Muscle layer of colon (tissue), 2 donors: ENCODE results near the gene SLC12A3.
"Not testable (repeated sequence)": the region's sequence is repeated elsewhere in the genome, so short reads cannot be mapped to it uniquely, and the experiment has no call there.

Experiments
- H3K27ac ChIP-seq: one replicate; pipeline ENCODE4 v1.7.0; 2013; ENCODE audit warnings: low read depth, mild to moderate bottlenecking, low read length, moderate library complexity
- H3K27me3 ChIP-seq, 2 donors: one replicate each; pipeline ENCODE4 v1.7.0; 2013; ENCODE audit warnings: low read length in 2 of 2, mild to moderate bottlenecking in 2 of 2; ENCODE audit not compliant: insufficient read depth in 2 of 2, control insufficient read depth in 1 of 2
- H3K36me3 ChIP-seq: one replicate; pipeline ENCODE4 v1.7.0; 2013; ENCODE audit warnings: mild to moderate bottlenecking, low read length; ENCODE audit not compliant: insufficient read depth
- H3K4me1 ChIP-seq: one replicate; pipeline ENCODE4 v1.7.0; 2013; ENCODE audit warnings: mild to moderate bottlenecking, low read length; ENCODE audit not compliant: insufficient read depth
- H3K4me3 ChIP-seq, 2 donors: one replicate each; pipeline ENCODE4 v1.7.0; 2013; ENCODE audit warnings: low read length in 2 of 2, low read depth in 1 of 2, mild to moderate bottlenecking in 1 of 2, moderate library complexity in 1 of 2
- H3K9ac ChIP-seq: one replicate; pipeline ENCODE4 v1.7.0; 2013; ENCODE audit warnings: low read length
- H3K9me3 ChIP-seq: one replicate; pipeline ENCODE4 v1.7.0; 2013; ENCODE audit warnings: mild to moderate bottlenecking, low read length
- donor health status: abdominal sarcoma.
- donor health status: Adenocarcinoma of cecum.

The SLC12A3 gene

DNA sequence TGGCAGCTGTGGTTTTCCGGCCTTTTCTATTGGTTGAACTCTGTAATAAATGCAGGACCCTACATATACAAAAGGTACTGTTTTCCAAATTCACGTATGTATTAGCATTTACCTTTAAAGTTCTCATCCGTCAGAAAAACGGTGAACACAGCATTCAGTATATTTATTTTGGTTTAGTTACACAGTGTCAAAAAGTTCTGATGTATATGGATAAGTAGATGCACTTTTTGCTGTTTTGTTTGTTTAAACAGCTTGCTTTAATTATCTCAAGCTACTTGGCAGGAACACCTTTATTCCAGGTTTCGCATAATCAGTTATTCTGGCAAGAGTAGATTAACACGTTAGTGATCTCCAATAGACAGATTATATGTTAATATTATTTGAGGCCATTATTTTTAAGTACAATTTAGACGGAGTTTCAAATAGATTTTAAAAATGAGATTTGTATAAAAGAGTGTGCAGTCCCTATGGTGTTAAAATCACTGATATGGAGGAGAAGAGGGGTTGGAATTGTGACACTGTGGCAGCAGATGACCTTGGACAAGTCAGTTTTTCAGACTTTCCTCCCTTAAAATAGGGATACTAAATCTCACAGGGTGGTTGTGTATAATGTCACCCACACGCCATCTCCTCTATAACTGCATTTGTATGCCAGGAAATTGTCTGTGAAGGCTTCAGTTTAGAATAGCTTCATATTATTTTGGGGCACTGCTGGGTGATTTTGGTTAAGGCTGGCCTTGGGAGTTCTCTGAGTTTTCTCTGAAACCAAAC, 69.0 kb downstream of the SLC12A3 start:
- peak overlapping the region; percentile 96 for H3K9ac ChIP-seq
- H3K36me3 ChIP-seq, result peaks cover 45% of the 10 kb centered on the region
- H3K4me3 ChIP-seq, result peak overlapping the region; percentile 98
- H3K4me1 ChIP-seq, result peaks cover 38% of the 10 kb centered on the region
- H3K9me3 ChIP-seq, result no peaks in the 10 kb centered on the region
- no peak overlapping the region for H3K27ac ChIP-seq
- no peaks in the 10 kb centered on the region for H3K27me3 ChIP-seq

GRCh38 chr16:56934599-56935145, 69.7 kb downstream of the SLC12A3 start:
- Histone ChIP-seq H3K4me1 (peaks cover 38% of the 10 kb centered on the region), H3K4me3 (peak overlapping the region in 1 of 2 donors; percentile 98), H3K36me3 (peaks cover 52% of the 10 kb centered on the region)
- H3K9me3 ChIP-seq, H3K9ac ChIP-seq, H3K27ac ChIP-seq, H3K27me3 ChIP-seq: not testable (repeated sequence)

DNA sequence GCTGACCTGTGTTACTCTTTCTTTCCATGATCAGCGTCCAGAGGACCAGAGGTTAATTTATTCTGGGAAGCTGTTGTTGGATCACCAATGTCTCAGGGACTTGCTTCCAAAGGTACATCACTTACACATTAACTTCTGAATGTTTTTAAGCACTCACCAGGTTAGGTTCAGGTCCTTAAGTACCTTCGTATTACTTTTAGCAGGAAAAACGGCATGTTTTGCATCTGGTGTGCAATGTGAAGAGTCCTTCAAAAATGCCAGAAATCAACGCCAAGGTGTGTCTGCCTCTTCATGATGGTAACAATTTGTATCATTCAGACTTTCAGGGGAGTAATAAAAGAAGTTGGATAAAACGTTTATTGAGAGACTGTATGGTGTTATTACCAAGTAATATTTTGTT, 70.2 kb downstream of the SLC12A3 start:
- H3K9ac ChIP-seq, result no peak overlapping the region
- H3K27ac ChIP-seq, result no peak overlapping the region
- no peaks in the 10 kb centered on the region for H3K27me3 ChIP-seq
- H3K36me3 ChIP-seq, result peaks cover 57% of the 10 kb centered on the region
- peaks cover 38% of the 10 kb centered on the region for H3K4me1 ChIP-seq
- H3K9me3 ChIP-seq, result no peaks in the 10 kb centered on the region
- peak overlapping the region in 1 of 2 donors; percentile 25 for H3K4me3 ChIP-seq

GRCh38 chr16:56936491-56936890, 71.5 kb downstream of the SLC12A3 start:
- Histone ChIP-seq H3K27ac (no peak overlapping the region), H3K9ac (no peak overlapping the region)

GRCh38 chr16:56936950-56937349, 71.9 kb downstream of the SLC12A3 start:
- Histone ChIP-seq H3K36me3 (peaks cover 72% of the 10 kb centered on the region), H3K27ac (no peak overlapping the region), H3K27me3 (no peaks in the 10 kb centered on the region), H3K4me3 (no peak overlapping the region), H3K9me3 (no peaks in the 10 kb centered on the region), H3K4me1 (peaks cover 28% of the 10 kb centered on the region), H3K9ac (no peak overlapping the region)

More at GRCh38 chr16:56936491-56936890, 71.5 kb downstream of the SLC12A3 start:
- Histone ChIP-seq H3K4me1 (peaks cover 29% of the 10 kb centered on the region), H3K27me3 (no peaks in the 10 kb centered on the region), H3K4me3 (no peak overlapping the region), H3K36me3 (peaks cover 68% of the 10 kb centered on the region), H3K9me3 (no peaks in the 10 kb centered on the region)

DNA sequence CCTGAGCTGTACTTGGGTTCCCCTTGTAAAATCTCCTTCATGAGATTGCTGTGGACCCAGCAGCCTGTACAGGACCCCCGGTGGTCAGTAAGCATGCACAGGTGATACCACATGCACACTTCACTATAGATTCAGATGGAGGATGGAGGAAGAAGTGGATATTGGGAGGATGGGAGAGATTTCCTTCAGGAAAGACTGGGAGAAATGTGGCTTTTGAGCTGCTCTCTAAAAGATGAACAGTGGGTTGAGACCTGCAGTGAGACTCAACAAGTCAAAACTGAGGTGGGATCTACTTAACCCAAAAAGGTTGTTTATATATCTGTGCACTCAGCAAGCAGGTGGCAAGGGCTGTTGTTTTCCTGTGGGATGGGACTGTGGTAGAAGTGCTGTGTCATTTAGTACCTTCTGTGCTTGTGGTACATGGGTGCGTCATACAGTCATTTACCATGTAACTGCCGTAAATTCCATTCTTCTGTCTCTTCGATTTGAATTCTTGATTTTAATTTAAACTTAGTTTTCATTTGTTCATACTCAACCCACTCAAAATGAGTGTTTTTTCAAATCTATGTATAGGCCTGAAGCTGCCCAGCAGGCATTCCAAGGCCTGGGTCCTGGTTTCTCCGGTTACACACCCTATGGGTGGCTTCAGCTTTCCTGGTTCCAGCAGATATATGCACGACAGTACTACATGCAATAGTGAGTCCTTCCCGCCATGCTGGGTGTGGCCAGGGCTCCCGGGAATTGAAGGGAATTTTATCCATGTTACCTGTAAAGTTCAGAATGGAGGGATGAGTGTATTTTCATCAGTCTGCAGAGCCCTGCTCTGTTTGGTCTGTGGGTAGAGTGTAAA, 73.9 kb downstream of the SLC12A3 start:
- no peak overlapping the region for H3K4me3 ChIP-seq
- peaks cover 91% of the 10 kb centered on the region for H3K36me3 ChIP-seq
- H3K27me3 ChIP-seq, result no peaks in the 10 kb centered on the region
- H3K4me1 ChIP-seq, result peaks cover 22% of the 10 kb centered on the region
- no peak overlapping the region for H3K9ac ChIP-seq
- H3K27ac ChIP-seq, result no peak overlapping the region
- H3K9me3 ChIP-seq, result no peaks in the 10 kb centered on the region

DNA sequence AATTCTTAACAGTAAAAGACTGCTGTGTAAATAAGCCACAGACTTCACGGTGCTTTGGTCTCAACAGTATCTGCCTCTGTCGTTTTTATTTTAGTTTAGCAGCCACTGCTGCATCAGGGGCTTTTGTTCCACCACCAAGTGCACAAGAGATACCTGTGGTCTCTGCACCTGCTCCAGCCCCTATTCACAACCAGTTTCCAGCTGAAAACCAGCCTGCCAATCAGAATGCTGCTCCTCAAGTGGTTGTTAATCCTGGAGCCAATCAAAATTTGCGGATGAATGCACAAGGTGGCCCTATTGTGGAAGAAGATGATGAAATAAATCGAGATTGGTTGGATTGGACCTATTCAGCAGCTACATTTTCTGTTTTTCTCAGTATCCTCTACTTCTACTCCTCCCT, 74.8 kb downstream of the SLC12A3 start:
- H3K27me3 ChIP-seq, result no peaks in the 10 kb centered on the region
- H3K27ac ChIP-seq, result no peak overlapping the region
- H3K4me1 ChIP-seq, result peaks cover 16% of the 10 kb centered on the region
- H3K4me3 ChIP-seq, result no peak overlapping the region
- no peak overlapping the region for H3K9ac ChIP-seq
- peaks cover 96% of the 10 kb centered on the region for H3K36me3 ChIP-seq
- no peaks in the 10 kb centered on the region for H3K9me3 ChIP-seq

DNA sequence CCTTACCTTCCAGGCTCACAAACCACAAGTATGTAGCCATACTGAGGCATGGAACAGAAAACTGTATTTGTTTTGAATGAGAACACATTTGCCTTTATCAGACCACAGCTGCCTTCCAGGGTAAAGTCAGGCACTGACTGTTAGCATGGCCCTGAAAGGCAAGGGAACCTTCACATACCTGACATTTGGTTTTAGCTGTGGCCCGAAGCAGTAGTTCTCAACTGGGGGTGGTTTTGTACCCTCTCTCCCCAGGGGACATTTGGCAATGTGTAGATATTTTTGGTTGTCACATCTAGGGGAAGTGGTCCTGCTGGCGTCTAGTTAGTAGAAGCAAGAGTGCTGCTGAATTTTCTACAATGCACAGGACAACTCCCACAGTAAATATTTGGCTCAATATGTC, 76.1 kb downstream of the SLC12A3 start:
- Histone ChIP-seq H3K27ac (no peak overlapping the region), H3K4me3 (no peak overlapping the region), H3K36me3 (peaks cover 91% of the 10 kb centered on the region), H3K27me3 (no peaks in the 10 kb centered on the region), H3K4me1 (peaks cover 9% of the 10 kb centered on the region), H3K9ac (no peak overlapping the region), H3K9me3 (no peaks in the 10 kb centered on the region)

DNA sequence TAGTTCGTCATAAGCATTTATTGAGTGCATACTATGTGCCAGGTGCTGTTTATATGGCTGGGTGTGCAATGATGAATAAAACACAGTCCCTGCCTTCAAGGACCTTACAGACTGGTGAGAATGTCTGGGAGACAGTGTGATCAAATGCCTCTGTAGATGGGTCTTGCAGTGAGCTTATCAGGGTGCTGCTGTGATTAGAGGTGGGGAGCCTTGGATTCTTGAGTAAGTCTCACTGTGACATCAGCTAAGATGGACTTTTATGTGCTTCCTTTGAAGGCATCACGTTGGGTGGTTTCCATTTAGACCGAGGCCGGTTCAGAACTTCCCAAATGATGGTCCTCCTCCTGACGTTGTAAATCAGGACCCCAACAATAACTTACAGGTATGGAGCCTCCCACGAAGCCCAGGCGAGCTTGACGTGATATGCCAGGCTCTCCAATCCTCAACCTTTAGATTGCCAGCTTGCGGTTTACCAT, 76.9 kb downstream of the SLC12A3 start:
- Histone ChIP-seq H3K4me3 (no peak overlapping the region), H3K27ac (no peak overlapping the region), H3K36me3 (peaks cover 87% of the 10 kb centered on the region), H3K9ac (no peak overlapping the region), H3K27me3 (no peaks in the 10 kb centered on the region), H3K9me3 (no peaks in the 10 kb centered on the region), H3K4me1 (peaks cover 4% of the 10 kb centered on the region)

GRCh38 chr16:56943761-56944375, 78.9 kb downstream of the SLC12A3 start:
- no peak overlapping the region for H3K9ac ChIP-seq
- H3K4me1 ChIP-seq, result peaks cover under 1% of the 10 kb centered on the region
- no peak overlapping the region for H3K4me3 ChIP-seq
- H3K36me3 ChIP-seq, result peaks cover 68% of the 10 kb centered on the region
- H3K27ac ChIP-seq, result no peak overlapping the region
- H3K9me3 ChIP-seq, result no peaks in the 10 kb centered on the region
- no peaks in the 10 kb centered on the region for H3K27me3 ChIP-seq
